ENCODE results near the gene EPHA1. TPM values are rescaled to one million over a fixed set of nuclear protein-coding genes. Genes with fewer than 3 reads are reported as not detected.
"Not testable (repeated sequence)": the region's sequence is repeated elsewhere in the genome, so short reads cannot be mapped to it uniquely, and the experiment has no call there.

EPHA1 gene
- total RNA-seq, 1 donor: 2.3 TPM

GRCh38 chr7:143399151-143399550 lies 9.5 kb downstream of the EPHA1 start:
- Histone ChIP-seq H3K4me3 (ENCODE audit: low read length) (no peak overlapping the region), H3K9me3 (ENCODE audit: low read depth, low read length) (no peaks in the 10 kb centered on the region), H3K4me1 (ENCODE audit: insufficient read depth, low read length) (peaks cover 10% of the 10 kb centered on the region), H3K27me3 (ENCODE audit: insufficient read depth, low read length) (no peaks in the 10 kb centered on the region)

GRCh38 chr7:143398616-143399015 lies 10.0 kb downstream of the EPHA1 start:
- Histone ChIP-seq H3K4me3 (ENCODE audit: low read length) (no peak overlapping the region), H3K27me3 (ENCODE audit: insufficient read depth, low read length) (no peaks in the 10 kb centered on the region), H3K9me3 (ENCODE audit: low read depth, low read length) (no peaks in the 10 kb centered on the region), H3K4me1 (ENCODE audit: insufficient read depth, low read length) (peaks cover 10% of the 10 kb centered on the region)

- no peak overlapping the region for H3K4me3 ChIP-seq (ENCODE audit: low read length)
- H3K4me1 ChIP-seq (ENCODE audit: insufficient read depth, low read length): peaks cover 10% of the 10 kb centered on the region
- no peaks in the 10 kb centered on the region for H3K27me3 ChIP-seq (ENCODE audit: insufficient read depth, low read length)
- H3K9me3 ChIP-seq (ENCODE audit: low read depth, low read length): no peaks in the 10 kb centered on the region
These were observed 10.7 kb downstream of the EPHA1 start for GRCh38 chr7:143397710-143398530.

GRCh38 chr7:143396625-143397556 lies 11.8 kb downstream of the EPHA1 start:
- Histone ChIP-seq H3K4me1 (ENCODE audit: insufficient read depth, low read length) (peaks cover 10% of the 10 kb centered on the region), H3K4me3 (ENCODE audit: low read length) (no peak overlapping the region), H3K9me3 (ENCODE audit: low read depth, low read length) (no peaks in the 10 kb centered on the region), H3K27me3 (ENCODE audit: insufficient read depth, low read length) (no peaks in the 10 kb centered on the region)

GRCh38 chr7:143396182-143396581 lies 12.5 kb downstream of the EPHA1 start:
- H3K4me3 ChIP-seq (ENCODE audit: low read length): no peak overlapping the region
- no peaks in the 10 kb centered on the region for H3K27me3 ChIP-seq (ENCODE audit: insufficient read depth, low read length)
- H3K9me3 ChIP-seq (ENCODE audit: low read depth, low read length): no peaks in the 10 kb centered on the region
- peaks cover 10% of the 10 kb centered on the region for H3K4me1 ChIP-seq (ENCODE audit: insufficient read depth, low read length)

GRCh38 chr7:143395187-143396149 lies 13.2 kb downstream of the EPHA1 start:
- Histone ChIP-seq H3K27me3 (ENCODE audit: insufficient read depth, low read length) (no peaks in the 10 kb centered on the region), H3K4me1 (ENCODE audit: insufficient read depth, low read length) (peaks cover 10% of the 10 kb centered on the region), H3K4me3 (ENCODE audit: low read length) (no peak overlapping the region), H3K9me3 (ENCODE audit: low read depth, low read length) (no peaks in the 10 kb centered on the region)

- H3K4me3 ChIP-seq (ENCODE audit: low read length): no peak overlapping the region
- H3K9me3 ChIP-seq (ENCODE audit: low read depth, low read length): no peaks in the 10 kb centered on the region
- peaks cover 10% of the 10 kb centered on the region for H3K4me1 ChIP-seq (ENCODE audit: insufficient read depth, low read length)
- no peaks in the 10 kb centered on the region for H3K27me3 ChIP-seq (ENCODE audit: insufficient read depth, low read length)
These were observed 13.9 kb downstream of the EPHA1 start for GRCh38 chr7:143394777-143395176.

- peaks cover 10% of the 10 kb centered on the region for H3K4me1 ChIP-seq (ENCODE audit: insufficient read depth, low read length)
- H3K27me3 ChIP-seq (ENCODE audit: insufficient read depth, low read length): no peaks in the 10 kb centered on the region
- H3K4me3 ChIP-seq (ENCODE audit: low read length): no peak overlapping the region
- no peaks in the 10 kb centered on the region for H3K9me3 ChIP-seq (ENCODE audit: low read depth, low read length)
These were observed 14.6 kb downstream of the EPHA1 start for GRCh38 chr7:143394068-143394467.

- Histone ChIP-seq H3K9me3 (ENCODE audit: low read depth, low read length) (no peaks in the 10 kb centered on the region), H3K27me3 (ENCODE audit: insufficient read depth, low read length) (no peaks in the 10 kb centered on the region), H3K4me3 (ENCODE audit: low read length) (no peak overlapping the region), H3K4me1 (ENCODE audit: insufficient read depth, low read length) (peaks cover 10% of the 10 kb centered on the region)
These were observed 15.2 kb downstream of the EPHA1 start for GRCh38 chr7:143393267-143394041.

- H3K9me3 ChIP-seq (ENCODE audit: low read depth, low read length): no peaks in the 10 kb centered on the region
- peaks cover 13% of the 10 kb centered on the region for H3K4me1 ChIP-seq (ENCODE audit: insufficient read depth, low read length)
- H3K4me3 ChIP-seq (ENCODE audit: low read length): no peak overlapping the region
- no peaks in the 10 kb centered on the region for H3K27me3 ChIP-seq (ENCODE audit: insufficient read depth, low read length)
These were observed 15.8 kb downstream of the EPHA1 start for GRCh38 chr7:143392875-143393266.

- H3K4me3 ChIP-seq (ENCODE audit: low read length); H3K9me3 ChIP-seq (ENCODE audit: low read depth, low read length); H3K27me3 ChIP-seq (ENCODE audit: insufficient read depth, low read length): not testable (repeated sequence)
- peaks cover 17% of the 10 kb centered on the region for H3K4me1 ChIP-seq (ENCODE audit: insufficient read depth, low read length)
These were observed 16.2 kb downstream of the EPHA1 start for GRCh38 chr7:143392427-143392826.

GRCh38 chr7:143391462-143392404 lies 16.9 kb downstream of the EPHA1 start:
- H3K9me3 ChIP-seq (ENCODE audit: low read depth, low read length): no peaks in the 10 kb centered on the region
- no peaks in the 10 kb centered on the region for H3K27me3 ChIP-seq (ENCODE audit: insufficient read depth, low read length)
- no peak overlapping the region for H3K4me3 ChIP-seq (ENCODE audit: low read length)
- H3K4me1 ChIP-seq (ENCODE audit: insufficient read depth, low read length): peaks cover 24% of the 10 kb centered on the region

GRCh38 chr7:143390773-143391317 lies 17.8 kb downstream of the EPHA1 start:
- Histone ChIP-seq H3K27me3 (ENCODE audit: insufficient read depth, low read length) (no peaks in the 10 kb centered on the region), H3K4me1 (ENCODE audit: insufficient read depth, low read length) (peaks cover 33% of the 10 kb centered on the region), H3K9me3 (ENCODE audit: low read depth, low read length) (no peaks in the 10 kb centered on the region)

More at GRCh38 chr7:143390773-143391317, 17.8 kb downstream of the EPHA1 start:
- no peak overlapping the region for H3K4me3 ChIP-seq (ENCODE audit: low read length)
